A549 (cell line): Measurements from ENCODE around the gene EXOC3. TPM values are rescaled to one million over a fixed set of nuclear protein-coding genes. Genes with fewer than 3 reads are reported as not detected.

Experiments used
- ATAC-seq, 2 experiments: fragments of 200-7000 bp in 1 of 2; fragments of >200 bp in 1 of 2; cut with Nextera tagmentation in 1 of 2; cut with Tn5 transposase in 1 of 2; 3 replicates each; pipeline versions ENCODE4 v1.8.0 to v1.9.1; 2018 to 2020; ENCODE audit warnings: mild to moderate bottlenecking in 1 of 2, moderate library complexity in 1 of 2
- CTCF ChIA-PET: fragments of 300-600 bp; sonication (Branson Sonifier 250); formaldehyde crosslinking; extraction: SDS; loops from one replicate; lab custom pipeline; 2021; ENCODE audit warnings: antibody characterized with exemption, inconsistent platforms; lab: Yijun Ruan, JAX
- POLR2A ChIA-PET: fragments of 350-600 bp; formaldehyde crosslinking; extraction: SDS; loops from one replicate; lab custom pipeline; 2021; ENCODE audit warnings: antibody characterized with exemption, inconsistent platforms; lab: Yijun Ruan, JAX
- DNase-seq, 2 experiments: peaks; one replicate each; pipeline versions ENCODE4 v3.0.0 to v3.0.0-alpha.2; 2011 to 2016; ENCODE audit warnings: low read depth in 1 of 2, low spot score in 1 of 2
- FAIRE-seq: peaks from 2 replicates; lab custom pipeline; 2011; peaks lifted over from hg19 to GRCh38; lab: Jason Lieb, UNC
- H3K27ac ChIP-seq, 2 experiments: fragments of >200 bp; sonication (Bioruptor Twin); formaldehyde crosslinking; 3 replicates each; pipeline ENCODE4 v1.5.1; 2016 to 2017
- H3K4me1 ChIP-seq: fragments of >200 bp; sonication (Bioruptor Twin); formaldehyde crosslinking; 3 replicates; pipeline ENCODE4 v1.6.1; 2016
- H3K4me2 ChIP-seq: fragments of >200 bp; sonication (Bioruptor Twin); formaldehyde crosslinking; 3 replicates; pipeline ENCODE4 v1.6.1; 2016
- H3K4me3 ChIP-seq: fragments of >200 bp; sonication (Bioruptor Twin); formaldehyde crosslinking; 3 replicates; pipeline ENCODE4 v1.5.1; 2016
- H3K9me3 ChIP-seq: fragments of >200 bp; sonication (Bioruptor Twin); formaldehyde crosslinking; 3 replicates; pipeline ENCODE4 v1.6.1; 2016
- CBX2 ChIP-seq: fragments of 200-600 bp; sonication (generic); IDR thresholded peaks from 2 replicates; pipeline ENCODE4 v1.6.1; 2016; ENCODE audit warnings: low read depth, mild to moderate bottlenecking, borderline replicate concordance
- CBX8 ChIP-seq: fragments of 200-600 bp; sonication (generic); IDR thresholded peaks from 2 replicates; pipeline ENCODE4 v1.6.1; 2016
- CEBPB ChIP-seq, 2 experiments: fragments of >200 bp in 1 of 2; sonication (Bioruptor Twin) in 1 of 2; formaldehyde crosslinking in 1 of 2; IDR thresholded peaks; 2 replicates each; pipeline ENCODE4 v1.6.1; 2012 to 2016
- CHD2 ChIP-seq: fragments of 150-350 bp; IDR thresholded peaks from 2 replicates; pipeline ENCODE4 v1.6.1; 2014; ENCODE audit warnings: low read length; ENCODE audit not compliant: partially characterized antibody
- EP300 ChIP-seq, 2 experiments: fragments of >200 bp; sonication (Bioruptor Twin); formaldehyde crosslinking; IDR thresholded peaks; 2 replicates in 1 of 2; 3 replicates in 1 of 2; pipeline ENCODE4 v1.6.1; 2016 to 2017
- ESRRA ChIP-seq: fragments of 150-350 bp; IDR thresholded peaks from 2 replicates; pipeline ENCODE4 v1.6.1; 2014; ENCODE audit warnings: mild to moderate bottlenecking, low read length, borderline replicate concordance
- FOSL2 ChIP-seq, 2 experiments: fragments of 450-650 bp in 1 of 2; fragments of >200 bp in 1 of 2; sonication (Bioruptor Twin) in 1 of 2; formaldehyde crosslinking; IDR thresholded peaks; 2 replicates each; pipeline versions ENCODE4 v1.5.0 to v1.6.1; 2016 to 2020; ENCODE audit warnings: mild to moderate bottlenecking in 1 of 2, moderate library complexity in 1 of 2
- HDAC2 ChIP-seq: fragments of 200-600 bp; sonication (generic); IDR thresholded peaks from 2 replicates; pipeline ENCODE4 v1.6.1; 2016
- HEYL ChIP-seq: fragments of 250-450 bp; sonication (Bioruptor Pico); IDR thresholded peaks from 2 replicates; pipeline ENCODE4 v1.8.0; 2021; ENCODE audit warnings: mild to moderate bottlenecking, moderate library complexity
- HOXA7 ChIP-seq: fragments of 250-450 bp; sonication (Bioruptor Pico); IDR thresholded peaks from 2 replicates; pipeline ENCODE4 v1.5.0; 2020; ENCODE audit warnings: mild to moderate bottlenecking, moderate library complexity
- HOXB13 ChIP-seq: fragments of 250-450 bp; sonication (Bioruptor Pico); IDR thresholded peaks from 2 replicates; pipeline ENCODE4 v1.5.0; 2020; ENCODE audit warnings: low read depth, mild to moderate bottlenecking, moderate library complexity
- HOXB5 ChIP-seq: fragments of 250-450 bp; sonication (Bioruptor Pico); IDR thresholded peaks from 2 replicates; pipeline ENCODE4 v1.5.0; 2020; ENCODE audit warnings: mild to moderate bottlenecking, moderate library complexity
- JUN ChIP-seq, 2 experiments: fragments of >200 bp; sonication (Bioruptor Twin); formaldehyde crosslinking; IDR thresholded peaks; 2 replicates in 1 of 2; 3 replicates in 1 of 2; pipeline ENCODE4 v1.6.1; 2016 to 2017
- KDM1A ChIP-seq: fragments of 200-600 bp; sonication (generic); IDR thresholded peaks from 2 replicates; pipeline ENCODE4 v1.6.1; 2016; ENCODE audit warnings: low read depth, mild to moderate bottlenecking
- KDM5A ChIP-seq: fragments of 200-600 bp; sonication (generic); IDR thresholded peaks from 2 replicates; pipeline ENCODE4 v1.6.1; 2016; ENCODE audit warnings: antibody characterized with exemption, mild to moderate bottlenecking
- MAZ ChIP-seq: fragments of 150-350 bp; IDR thresholded peaks from 2 replicates; pipeline ENCODE4 v1.6.1; 2014; ENCODE audit warnings: antibody characterized with exemption, low read depth, low read length, borderline replicate concordance
- MYC ChIP-seq: IDR thresholded peaks from 2 replicates; pipeline ENCODE4 v1.6.1; 2012; ENCODE audit warnings: mild to moderate bottlenecking, inconsistent platforms, low read length, improper control_type of control experiment, borderline replicate concordance
- NFE2L2 ChIP-seq: fragments of 150-350 bp; conservative IDR thresholded peaks from 2 replicates; pipeline ENCODE4 v1.6.1; 2014; ENCODE audit warnings: low read length
- NR3C1 ChIP-seq: fragments of >200 bp; sonication (Bioruptor Twin); formaldehyde crosslinking; IDR thresholded peaks from 3 replicates; pipeline ENCODE4 v1.6.1; 2017
- PHF8 ChIP-seq: fragments of 200-600 bp; sonication (generic); IDR thresholded peaks from 2 replicates; pipeline ENCODE4 v1.6.1; 2016; ENCODE audit warnings: low read depth, mild to moderate bottlenecking, antibody characterized with exemption, moderate library complexity, borderline replicate concordance
- POLR2AphosphoS2 ChIP-seq: conservative IDR thresholded peaks from 2 replicates; pipeline ENCODE4 v1.6.1; 2012; ENCODE audit warnings: low read length, improper control_type of control experiment, inconsistent platforms
- RAD21 ChIP-seq, 2 experiments: fragments of >200 bp in 1 of 2; sonication (Bioruptor Twin) in 1 of 2; formaldehyde crosslinking in 1 of 2; IDR thresholded peaks in 1 of 2; conservative IDR thresholded peaks in 1 of 2; 2 replicates in 1 of 2; 3 replicates in 1 of 2; pipeline ENCODE4 v1.6.1; 2012 to 2018; ENCODE audit warnings: inconsistent platforms in 1 of 2
- RARB ChIP-seq: fragments of 250-450 bp; sonication (Bioruptor Pico); IDR thresholded peaks from 2 replicates; pipeline ENCODE4 v1.8.0; 2021; ENCODE audit warnings: mild to moderate bottlenecking, moderate library complexity
- RCOR1 ChIP-seq: fragments of 150-350 bp; IDR thresholded peaks from 2 replicates; pipeline ENCODE4 v1.6.1; 2014; ENCODE audit warnings: antibody characterized with exemption, low read length, low read depth
- RFX5 ChIP-seq: fragments of 450-650 bp; IDR thresholded peaks from 2 replicates; pipeline ENCODE4 v1.7.1; 2014; ENCODE audit warnings: antibody characterized with exemption, mild to moderate bottlenecking, moderate library complexity
- SREBF2 ChIP-seq: fragments of 450-650 bp; IDR thresholded peaks from 2 replicates; pipeline ENCODE4 v1.6.1; 2014; ENCODE audit warnings: mild to moderate bottlenecking, moderate library complexity
- TFCP2L1 ChIP-seq: fragments of 250-450 bp; sonication (Bioruptor Pico); IDR thresholded peaks from 2 replicates; pipeline ENCODE4 v1.5.0; 2021; ENCODE audit warnings: mild to moderate bottlenecking
- TP53 ChIP-seq: fragments of 250-450 bp; sonication (Bioruptor Pico); IDR thresholded peaks from 2 replicates; pipeline ENCODE4 v1.5.0; 2021; ENCODE audit warnings: mild to moderate bottlenecking, moderate library complexity
- WGBS: methylation state at CpG from one replicate; pipeline ENCODE4 v1.1.6; 2017; ENCODE audit errors: missing lambda C conversion rate; 5-methylcytosine and 5-hydroxymethylcytosine counted together
- polyA plus RNA-seq, 4 experiments: library from polyadenylated mRNA; depleted of rRNA in 3 of 4; stranded (reverse); fragments of >200 nt; fragmentation: RNase III in 1 of 4; extraction: RNeasy Plus Mini Kit Qiagen cat#74134 plus additional on column Dnase treatment in 1 of 4; gene quantifications; 2 replicates in 3 of 4; 3 replicates in 1 of 4; pipeline ENCODE4 v1.2.3, GENCODE V29; 2011 to 2017
- TF ChIP-seq, protein P1 (sequence below): fragments of >200 bp; sonication (Bioruptor Twin); formaldehyde crosslinking; IDR thresholded peaks from 3 replicates; pipeline ENCODE4 v1.6.1; 2016
- TF ChIP-seq, protein P2 (sequence below): fragments of 150-350 bp; IDR thresholded peaks from 2 replicates; pipeline ENCODE4 v1.6.1; 2014; ENCODE audit warnings: low read depth, mild to moderate bottlenecking, low read length
- TF ChIP-seq, protein P3 (sequence below): fragments of 450-650 bp; IDR thresholded peaks from 2 replicates; pipeline ENCODE4 v1.6.1; 2014; ENCODE audit warnings: antibody characterized with exemption

EXOC3 gene
- polyA plus RNA-seq, 2 of the 4 experiments (the other 2 are of a cell fraction), result 20.0 to 33.6 TPM

DNA sequence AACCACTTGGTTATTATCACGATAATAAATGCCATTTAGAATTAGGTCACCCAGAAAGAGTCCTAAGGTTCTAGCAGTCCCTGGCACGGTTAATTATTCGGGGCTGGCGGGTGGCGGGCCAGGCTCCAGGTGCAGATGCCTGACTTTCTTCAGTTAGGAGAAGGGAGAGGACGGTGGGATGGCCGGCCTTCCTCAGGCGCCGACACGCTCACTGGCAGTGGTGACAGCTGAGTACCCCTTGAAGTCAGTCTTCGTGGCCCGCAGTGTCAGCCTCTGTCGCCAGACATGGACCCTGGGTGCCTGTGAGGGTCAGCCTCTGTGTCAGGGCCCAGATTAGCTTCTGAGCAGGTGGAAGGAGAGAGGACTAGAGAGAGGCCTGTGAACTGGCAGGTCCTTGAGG is 21.1 kb upstream of the EXOC3 start (continued):
- TF ChIP-seq, protein P1, sequence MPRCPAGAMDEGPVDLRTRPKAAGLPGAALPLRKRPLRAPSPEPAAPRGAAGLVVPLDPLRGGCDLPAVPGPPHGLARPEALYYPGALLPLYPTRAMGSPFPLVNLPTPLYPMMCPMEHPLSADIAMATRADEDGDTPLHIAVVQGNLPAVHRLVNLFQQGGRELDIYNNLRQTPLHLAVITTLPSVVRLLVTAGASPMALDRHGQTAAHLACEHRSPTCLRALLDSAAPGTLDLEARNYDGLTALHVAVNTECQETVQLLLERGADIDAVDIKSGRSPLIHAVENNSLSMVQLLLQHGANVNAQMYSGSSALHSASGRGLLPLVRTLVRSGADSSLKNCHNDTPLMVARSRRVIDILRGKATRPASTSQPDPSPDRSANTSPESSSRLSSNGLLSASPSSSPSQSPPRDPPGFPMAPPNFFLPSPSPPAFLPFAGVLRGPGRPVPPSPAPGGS, result no peak
- TF ChIP-seq, all 56 proteins: peak for 0

DNA sequence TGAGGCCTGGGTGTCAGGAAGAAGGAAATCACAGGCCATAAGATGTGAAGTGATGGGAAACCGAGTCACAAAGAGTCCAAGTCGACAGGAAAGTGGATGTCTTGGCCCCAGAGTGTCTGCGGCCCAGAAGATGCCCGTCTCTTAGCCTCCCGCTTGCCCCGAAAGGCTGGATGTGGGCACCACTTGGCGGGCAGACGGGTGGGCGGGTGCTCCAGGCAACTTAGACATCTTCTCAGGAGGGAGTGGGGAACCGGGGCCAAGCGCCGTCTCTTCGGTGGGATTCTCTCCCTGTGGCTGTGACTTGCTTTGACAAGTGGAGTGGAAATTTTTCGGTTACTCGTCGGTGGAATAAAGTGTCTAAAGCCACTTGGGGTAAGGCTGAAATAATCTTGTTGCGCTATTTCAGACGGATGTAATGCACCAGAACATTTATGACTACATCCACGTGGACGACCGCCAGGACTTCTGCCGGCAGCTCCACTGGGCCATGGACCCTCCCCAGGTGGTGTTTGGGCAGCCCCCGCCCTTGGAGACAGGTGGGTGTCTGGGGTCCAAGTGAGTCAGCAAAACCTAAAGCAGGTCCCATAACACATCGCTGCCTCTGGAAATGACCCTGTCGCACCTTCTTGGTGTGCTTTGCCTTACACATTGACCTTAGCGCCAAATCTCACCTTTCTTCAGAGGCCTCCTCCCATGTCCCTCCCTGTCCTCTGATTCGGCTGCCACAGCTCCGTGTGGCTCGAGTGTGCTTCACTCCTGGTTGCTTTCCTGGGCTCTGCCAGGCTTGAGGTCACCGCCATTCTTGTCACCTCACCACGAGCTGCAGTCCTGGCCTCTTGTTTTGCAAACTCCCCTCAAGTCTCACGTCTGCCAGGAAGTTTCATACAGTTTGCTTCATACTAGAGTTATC is 20.4 kb upstream of the EXOC3 start:
- ChIA-PET CTCF (interaction anchor here (1.5 to 1.9 kb wide), 2 partner anchors 9 to 106 kb away, joined by 4 to 7 read pairs; no protein-coding TSS in a partner anchor), POLR2A (no interaction called here)
- no peak overlapping the region for H3K4me2 ChIP-seq
- H3K9me3 ChIP-seq, result no peaks in the 10 kb centered on the region
- no peak overlapping the region for H3K27ac ChIP-seq
- H3K4me1 ChIP-seq, result 0 out of 3 replicates have a peak, but pooled peaks cover 5% of the 10 kb centered on the region
- FAIRE-seq (no peak), DNase-seq (no peak), ATAC-seq (no peak)
- no peak for TF ChIP-seq HOXA7 (CRISPR knock-in tag)
- TF ChIP-seq, protein P1, result no peak
- no peak for TF ChIP-seq PHF8
- TF ChIP-seq KDM1A, result no peak
- no peak for TF ChIP-seq ESRRA
- no peak for TF ChIP-seq KDM5A
- no peak for TF ChIP-seq CBX8
- TF ChIP-seq CEBPB (IDR thresholded peaks at IDR 0.05), result no peak
- no peak for TF ChIP-seq HOXB13 (CRISPR knock-in tag)
- no peak for TF ChIP-seq EP300 (IDR thresholded peaks at IDR 0.05)
- TF ChIP-seq TP53 (CRISPR knock-in tag), result no peak
- TF ChIP-seq, protein P2, sequence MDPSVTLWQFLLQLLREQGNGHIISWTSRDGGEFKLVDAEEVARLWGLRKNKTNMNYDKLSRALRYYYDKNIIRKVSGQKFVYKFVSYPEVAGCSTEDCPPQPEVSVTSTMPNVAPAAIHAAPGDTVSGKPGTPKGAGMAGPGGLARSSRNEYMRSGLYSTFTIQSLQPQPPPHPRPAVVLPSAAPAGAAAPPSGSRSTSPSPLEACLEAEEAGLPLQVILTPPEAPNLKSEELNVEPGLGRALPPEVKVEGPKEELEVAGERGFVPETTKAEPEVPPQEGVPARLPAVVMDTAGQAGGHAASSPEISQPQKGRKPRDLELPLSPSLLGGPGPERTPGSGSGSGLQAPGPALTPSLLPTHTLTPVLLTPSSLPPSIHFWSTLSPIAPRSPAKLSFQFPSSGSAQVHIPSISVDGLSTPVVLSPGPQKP, result no peak
- TF ChIP-seq POLR2AphosphoS2, result no peak
- TF ChIP-seq SREBF2, result no peak
- TF ChIP-seq RAD21 (conservative IDR thresholded peaks at IDR 0.05 in 1 of 2, IDR thresholded peaks at IDR 0.05 in 1 of 2), result no peak
- no peak for TF ChIP-seq HDAC2
- H3K4me3 ChIP-seq, result no peak overlapping the region
- 83% methylated on average over 30 of the region's 32 CpGs for WGBS

DNA sequence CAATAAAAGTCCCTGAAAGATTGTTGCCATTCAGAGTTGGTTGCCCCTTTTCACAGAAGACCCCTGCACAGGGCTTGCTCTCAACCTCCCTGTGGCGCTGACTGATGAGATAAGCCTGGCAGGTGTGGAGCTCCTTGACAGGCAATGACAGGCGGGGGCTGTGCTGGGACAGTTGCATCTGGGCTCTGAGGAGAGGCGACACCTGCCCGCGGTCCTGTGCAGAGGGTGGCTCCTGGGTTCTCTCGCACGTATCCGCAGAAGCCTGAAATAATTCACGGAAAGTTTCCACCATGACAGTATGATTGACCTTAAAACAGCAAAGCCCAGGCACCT is 19.8 kb upstream of the EXOC3 start:
- Histone ChIP-seq H3K4me2 (no peak overlapping the region), H3K9me3 (no peaks in the 10 kb centered on the region), H3K27ac (no peak overlapping the region), H3K4me1 (0 out of 3 replicates have a peak, but pooled peaks cover 5% of the 10 kb centered on the region), H3K4me3 (no peak overlapping the region)
- CTCF ChIA-PET, result interaction anchor here (1.5 to 1.9 kb wide), 2 partner anchors 9 to 107 kb away, joined by 4 to 7 read pairs; no protein-coding TSS in a partner anchor
- WGBS, result 95% methylated on average over 9 of the region's 9 CpGs
- ATAC-seq (no peak), FAIRE-seq (no peak), DNase-seq (no peak)
- POLR2A ChIA-PET, result no interaction called here
- TF ChIP-seq MAZ (no peak), HEYL (no peak), CBX2 (no peak), POLR2AphosphoS2 (no peak), MYC (no peak), RFX5 (no peak), JUN (IDR thresholded peaks at IDR 0.05) (no peak), RARB (CRISPR knock-in tag) (no peak), FOSL2 (IDR thresholded peaks at IDR 0.05) (no peak), FOSL2 (CRISPR knock-in tag; IDR thresholded peaks at IDR 0.05) (no peak), RAD21 (conservative IDR thresholded peaks at IDR 0.05 in 1 of 2, IDR thresholded peaks at IDR 0.05 in 1 of 2) (no peak), NFE2L2 (no peak), TFCP2L1 (CRISPR knock-in tag) (no peak), HOXB5 (CRISPR knock-in tag) (no peak), RCOR1 (no peak), NR3C1 (no peak), CHD2 (no peak)
- TF ChIP-seq, protein P3, sequence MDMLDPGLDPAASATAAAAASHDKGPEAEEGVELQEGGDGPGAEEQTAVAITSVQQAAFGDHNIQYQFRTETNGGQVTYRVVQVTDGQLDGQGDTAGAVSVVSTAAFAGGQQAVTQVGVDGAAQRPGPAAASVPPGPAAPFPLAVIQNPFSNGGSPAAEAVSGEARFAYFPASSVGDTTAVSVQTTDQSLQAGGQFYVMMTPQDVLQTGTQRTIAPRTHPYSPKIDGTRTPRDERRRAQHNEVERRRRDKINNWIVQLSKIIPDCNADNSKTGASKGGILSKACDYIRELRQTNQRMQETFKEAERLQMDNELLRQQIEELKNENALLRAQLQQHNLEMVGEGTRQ, result no peak
